Measurements from ENCODE around the gene AMELY. TPM values are rescaled to one million over a fixed set of nuclear protein-coding genes. Genes with fewer than 3 reads are reported as not detected.

The AMELY gene
- total and polyA plus RNA-seq, 2 of the 4 experiments (the other 2 are of a cell fraction): not detected

- BruUV-seq (replicated peaks): no TSS peak
- H2BK5ac ChIP-seq (ENCODE audit: low read depth, low read length, poor library complexity, severe bottlenecking): no peak overlapping the region
- no peaks in the 10 kb centered on the region for H3K9me1 ChIP-seq (ENCODE audit: insufficient read depth, low read length)
- H3K4me1 ChIP-seq (ENCODE audit: control insufficient read depth, insufficient read depth, low read length): no peaks in the 10 kb centered on the region
- H4K8ac ChIP-seq (ENCODE audit: low read depth in 2 of 2, low read length in 2 of 2): no peak overlapping the region
- H3K18ac ChIP-seq (ENCODE audit: low read depth, low read length): no peak overlapping the region
- no peak for DNase-seq
- no peak overlapping the region for H2AK5ac ChIP-seq (ENCODE audit: low read depth, low read length)
- no peaks in the 10 kb centered on the region for H3K36me3 ChIP-seq (ENCODE audit: control insufficient read depth, insufficient read depth, low read length)
- no peaks in the 10 kb centered on the region for H3K27me3 ChIP-seq (ENCODE audit: control insufficient read depth, insufficient read depth, low read length)
- H3K9ac ChIP-seq (ENCODE audit: low read depth, low read length): no peak overlapping the region
- no peaks in the 10 kb centered on the region for H3K9me3 ChIP-seq (ENCODE audit: control insufficient read depth, insufficient read depth, low read length)
- no peak overlapping the region for H2AFZ ChIP-seq (replicated peaks; ENCODE audit: low read length, poor library complexity)
- no peak overlapping the region for H3K4ac ChIP-seq (ENCODE audit: low read depth, low read length)
- H3K79me1 ChIP-seq (ENCODE audit: low read depth in 1 of 2, low read length in 2 of 2): no peaks in the 10 kb centered on the region
- no peak overlapping the region for H3K27ac ChIP-seq (ENCODE audit: insufficient read depth, low read length)
- no peak overlapping the region for H3K4me2 ChIP-seq (ENCODE audit: low read depth, low read length)
- intact Hi-C loops (cut with micrococcal nuclease) (no loop called here), in situ Hi-C loops (cut with MboI; ENCODE audit: low sequenced_read_pairs) (no loop called here), dilution Hi-C loops (cut with HindIII; ENCODE audit: low sequenced_read_pairs, unreplicated experiment) (no loop called here)
- no CpG with 5 or more reads among the region's 1 CpG for WGBS, 2 experiments (ENCODE audit: extremely low coverage in 2 of 2, insufficient read length in 1 of 2)
- H2AK9ac ChIP-seq (replicated peaks; ENCODE audit: low read depth, low read length, poor library complexity): no peak overlapping the region
- H3K56ac ChIP-seq (ENCODE audit: extremely low read depth, insufficient read depth, low read length): no peak overlapping the region
- no peak overlapping the region for H4K91ac ChIP-seq (ENCODE audit: insufficient read depth, low read depth, low read length)
- no peak overlapping the region for H3K4me3 ChIP-seq (ENCODE audit: insufficient read depth, low read depth, low read length)
- no peaks in the 10 kb centered on the region for H4K20me1 ChIP-seq (ENCODE audit: insufficient read depth, low read length)
- ChIA-PET POLR2A (ENCODE audit: unreplicated experiment) (no interaction called here), CTCF (no interaction called here)
- no peak overlapping the region for H2BK120ac ChIP-seq (ENCODE audit: low read depth, low read length)
- H2BK15ac ChIP-seq (ENCODE audit: low read depth, low read length): no peak overlapping the region
- ATAC-seq (ENCODE audit: low read depth): no peak
- no peak overlapping the region for H2BK20ac ChIP-seq (ENCODE audit: low read depth, low read length)
- H4K5ac ChIP-seq (ENCODE audit: low read depth, low read length): no peak overlapping the region
- TF ChIP-seq MAFK (IDR thresholded peaks at IDR 0.05; ENCODE audit: low read depth, low read length): no peak
- no peak for TF ChIP-seq BHLHE40 (IDR thresholded peaks at IDR 0.05; ENCODE audit: low read depth, low read length)
- no peak for TF ChIP-seq FOS (IDR thresholded peaks at IDR 0.05; ENCODE audit: low read depth, low read length)
- TF ChIP-seq RAD21 (IDR thresholded peaks at IDR 0.05; ENCODE audit: low read length): no peak
- TF ChIP-seq CTCF (conservative IDR thresholded peaks at IDR 0.05; ENCODE audit: low read depth, low read length): no peak
- no peak for TF ChIP-seq RFX5 (IDR thresholded peaks at IDR 0.05; ENCODE audit: low read depth, low read length)
- no peak for TF ChIP-seq CHD1 (IDR thresholded peaks at IDR 0.05; ENCODE audit: low read depth, low read length)
- TF ChIP-seq RCOR1 (IDR thresholded peaks at IDR 0.05; ENCODE audit: insufficient replicate concordance, low read length): no peak
- no peak for TF ChIP-seq CEBPB (IDR thresholded peaks at IDR 0.05; ENCODE audit: low read depth, low read length)
- TF ChIP-seq NFE2L2 (IDR thresholded peaks at IDR 0.05; ENCODE audit: low read depth, low read length): no peak
- no peak for TF ChIP-seq ELK1 (IDR thresholded peaks at IDR 0.05; ENCODE audit: borderline replicate concordance, low read depth, low read length)
- no peak for TF ChIP-seq SMC3 (IDR thresholded peaks at IDR 0.05; ENCODE audit: low read depth, low read length)
- TF ChIP-seq USF2 (IDR thresholded peaks at IDR 0.05; ENCODE audit: low read depth, low read length): no peak
- no peak for TF ChIP-seq MAZ (IDR thresholded peaks at IDR 0.05; ENCODE audit: borderline replicate concordance, low read depth, low read length)
- no peak for TF ChIP-seq MXI1 (IDR thresholded peaks at IDR 0.05; ENCODE audit: borderline replicate concordance, low read depth, low read length)
- TF ChIP-seq POLR2A (IDR thresholded peaks at IDR 0.05; ENCODE audit: low read depth, low read length): no peak
- no peak overlapping the region for H3K14ac ChIP-seq (replicated peaks; ENCODE audit: low read depth, low read length)
- no peak overlapping the region for H3K23ac ChIP-seq (ENCODE audit: low read depth, low read length)
Measured at GRCh38 chrY:6929237-6929636, 17.7 kb upstream of the AMELY start.
